ENCODE results near the gene HEXB. TPM values are rescaled to one million over a fixed set of nuclear protein-coding genes. Genes with fewer than 3 reads are reported as not detected.

The HEXB gene
- total and polyA plus RNA-seq, 2 of the 13 experiments (the other 11 are each of a cell fraction or from before 2014, with no cell fraction given): 100 to 104 TPM

DNA sequence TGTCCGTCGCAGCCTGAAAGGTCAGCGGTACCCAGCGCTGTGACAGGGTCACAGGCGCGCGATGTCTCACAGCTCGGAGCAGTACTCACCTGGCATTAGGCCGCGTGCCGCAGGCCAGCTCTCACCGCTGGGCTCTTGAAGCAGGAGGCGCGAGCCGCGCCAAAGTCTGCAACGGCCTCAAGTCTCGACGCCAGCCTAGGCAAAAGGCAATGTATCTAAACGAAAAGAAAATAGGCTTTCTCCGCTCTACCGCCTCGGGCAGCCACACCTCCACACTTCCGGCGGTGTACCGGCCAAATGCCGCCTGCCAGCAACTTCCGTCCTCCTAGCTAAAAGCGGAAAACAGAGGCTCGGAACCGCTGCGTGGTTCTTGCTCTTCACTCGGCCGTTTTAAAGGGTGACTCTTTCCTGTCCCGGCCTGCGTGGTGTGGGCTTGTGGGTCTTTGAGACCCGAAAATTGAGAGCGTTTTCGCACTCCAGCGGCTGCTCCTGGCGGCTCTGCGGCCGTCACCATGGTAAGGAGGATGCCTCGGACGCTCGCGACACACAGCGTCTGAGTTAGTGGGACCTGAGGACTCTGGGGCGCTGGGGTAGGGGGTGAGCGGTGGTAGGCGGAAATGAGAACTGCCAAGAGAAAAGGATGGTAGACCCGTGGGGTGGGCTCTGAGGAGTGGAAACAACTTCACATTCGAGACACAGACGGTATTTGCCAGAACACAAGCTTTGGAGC is 82.0 kb downstream of the HEXB start, which contains the start of the genes GFM2 and NSA2 (continued):
- TF ChIP-seq, protein P1, sequence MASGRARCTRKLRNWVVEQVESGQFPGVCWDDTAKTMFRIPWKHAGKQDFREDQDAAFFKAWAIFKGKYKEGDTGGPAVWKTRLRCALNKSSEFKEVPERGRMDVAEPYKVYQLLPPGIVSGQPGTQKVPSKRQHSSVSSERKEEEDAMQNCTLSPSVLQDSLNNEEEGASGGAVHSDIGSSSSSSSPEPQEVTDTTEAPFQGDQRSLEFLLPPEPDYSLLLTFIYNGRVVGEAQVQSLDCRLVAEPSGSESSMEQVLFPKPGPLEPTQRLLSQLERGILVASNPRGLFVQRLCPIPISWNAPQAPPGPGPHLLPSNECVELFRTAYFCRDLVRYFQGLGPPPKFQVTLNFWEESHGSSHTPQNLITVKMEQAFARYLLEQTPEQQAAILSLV (CRISPR knock-in tag; IDR thresholded peaks at IDR 0.05; ENCODE audit: borderline replicate concordance): peak; percentile 96
- TF ChIP-seq, protein P2, sequence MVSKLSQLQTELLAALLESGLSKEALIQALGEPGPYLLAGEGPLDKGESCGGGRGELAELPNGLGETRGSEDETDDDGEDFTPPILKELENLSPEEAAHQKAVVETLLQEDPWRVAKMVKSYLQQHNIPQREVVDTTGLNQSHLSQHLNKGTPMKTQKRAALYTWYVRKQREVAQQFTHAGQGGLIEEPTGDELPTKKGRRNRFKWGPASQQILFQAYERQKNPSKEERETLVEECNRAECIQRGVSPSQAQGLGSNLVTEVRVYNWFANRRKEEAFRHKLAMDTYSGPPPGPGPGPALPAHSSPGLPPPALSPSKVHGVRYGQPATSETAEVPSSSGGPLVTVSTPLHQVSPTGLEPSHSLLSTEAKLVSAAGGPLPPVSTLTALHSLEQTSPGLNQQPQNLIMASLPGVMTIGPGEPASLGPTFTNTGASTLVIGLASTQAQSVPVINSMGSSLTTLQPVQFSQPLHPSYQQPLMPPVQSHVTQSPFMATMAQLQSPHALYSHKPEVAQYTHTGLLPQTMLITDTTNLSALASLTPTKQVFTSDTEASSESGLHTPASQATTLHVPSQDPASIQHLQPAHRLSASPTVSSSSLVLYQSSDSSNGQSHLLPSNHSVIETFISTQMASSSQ (IDR thresholded peaks at IDR 0.05; ENCODE audit: low read depth): peak; percentile 49; the same call in 1 of the 2 replicates
- TF ChIP-seq, protein P2 (CRISPR knock-in tag; IDR thresholded peaks at IDR 0.05; ENCODE audit: borderline replicate concordance): peak; percentile 65; the same call in 1 of the 2 replicates
- TF ChIP-seq, protein P3, sequence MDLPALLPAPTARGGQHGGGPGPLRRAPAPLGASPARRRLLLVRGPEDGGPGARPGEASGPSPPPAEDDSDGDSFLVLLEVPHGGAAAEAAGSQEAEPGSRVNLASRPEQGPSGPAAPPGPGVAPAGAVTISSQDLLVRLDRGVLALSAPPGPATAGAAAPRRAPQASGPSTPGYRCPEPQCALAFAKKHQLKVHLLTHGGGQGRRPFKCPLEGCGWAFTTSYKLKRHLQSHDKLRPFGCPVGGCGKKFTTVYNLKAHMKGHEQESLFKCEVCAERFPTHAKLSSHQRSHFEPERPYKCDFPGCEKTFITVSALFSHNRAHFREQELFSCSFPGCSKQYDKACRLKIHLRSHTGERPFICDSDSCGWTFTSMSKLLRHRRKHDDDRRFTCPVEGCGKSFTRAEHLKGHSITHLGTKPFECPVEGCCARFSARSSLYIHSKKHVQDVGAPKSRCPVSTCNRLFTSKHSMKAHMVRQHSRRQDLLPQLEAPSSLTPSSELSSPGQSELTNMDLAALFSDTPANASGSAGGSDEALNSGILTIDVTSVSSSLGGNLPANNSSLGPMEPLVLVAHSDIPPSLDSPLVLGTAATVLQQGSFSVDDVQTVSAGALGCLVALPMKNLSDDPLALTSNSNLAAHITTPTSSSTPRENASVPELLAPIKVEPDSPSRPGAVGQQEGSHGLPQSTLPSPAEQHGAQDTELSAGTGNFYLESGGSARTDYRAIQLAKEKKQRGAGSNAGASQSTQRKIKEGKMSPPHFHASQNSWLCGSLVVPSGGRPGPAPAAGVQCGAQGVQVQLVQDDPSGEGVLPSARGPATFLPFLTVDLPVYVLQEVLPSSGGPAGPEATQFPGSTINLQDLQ (CRISPR knock-in tag; IDR thresholded peaks at IDR 0.05): 0 out of 2 replicates have a peak, but pooled peaks have one; percentile 16
- peak; percentile 46 for TF ChIP-seq ZNF781 (CRISPR knock-in tag; IDR thresholded peaks at IDR 0.05; ENCODE audit: borderline replicate concordance, not compliant biosample characterization)
- TF ChIP-seq ZNF20 (CRISPR knock-in tag; IDR thresholded peaks at IDR 0.05): 0 out of 2 replicates have a peak, but pooled peaks have one; percentile 69
- no peak; the same call in 1 of the 2 replicates for TF ChIP-seq ZNF674 (CRISPR knock-in tag; IDR thresholded peaks at IDR 0.05; ENCODE audit: low read depth)
- peak; percentile 80 for TF ChIP-seq ZNF772 (CRISPR knock-in tag; IDR thresholded peaks at IDR 0.05)
- TF ChIP-seq, protein P4, sequence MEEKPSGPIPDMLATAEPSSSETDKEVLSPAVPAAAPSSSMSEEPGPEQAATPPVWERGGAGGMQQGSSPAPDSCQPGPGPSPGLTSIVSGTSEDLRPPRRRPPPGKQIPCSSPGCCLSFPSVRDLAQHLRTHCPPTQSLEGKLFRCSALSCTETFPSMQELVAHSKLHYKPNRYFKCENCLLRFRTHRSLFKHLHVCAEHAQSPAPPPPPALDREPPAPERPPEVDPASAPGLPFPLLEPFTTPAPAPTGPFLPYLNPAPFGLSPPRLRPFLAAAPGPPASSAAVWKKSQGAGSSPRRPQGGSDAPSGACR (CRISPR knock-in tag; IDR thresholded peaks at IDR 0.05): 0 out of 2 replicates have a peak, but pooled peaks have one; percentile 67
- peak; percentile 91 for TF ChIP-seq CCDC6 (CRISPR knock-in tag; IDR thresholded peaks at IDR 0.05)
- TF ChIP-seq ZNF607 (CRISPR knock-in tag; IDR thresholded peaks at IDR 0.05; ENCODE audit: borderline replicate concordance): 0 out of 2 replicates have a peak, but pooled peaks have one; percentile 72
- TF ChIP-seq NCOA5 (CRISPR knock-in tag; IDR thresholded peaks at IDR 0.05): no peak
- TF ChIP-seq HOXA3 (CRISPR knock-in tag; IDR thresholded peaks at IDR 0.05): peak; percentile 89
- TF ChIP-seq HOXA5 (CRISPR knock-in tag; IDR thresholded peaks at IDR 0.05): peak; percentile 89
- TF ChIP-seq MYNN (CRISPR knock-in tag; IDR thresholded peaks at IDR 0.05; ENCODE audit: low read depth): no peak
- TF ChIP-seq, protein P5, sequence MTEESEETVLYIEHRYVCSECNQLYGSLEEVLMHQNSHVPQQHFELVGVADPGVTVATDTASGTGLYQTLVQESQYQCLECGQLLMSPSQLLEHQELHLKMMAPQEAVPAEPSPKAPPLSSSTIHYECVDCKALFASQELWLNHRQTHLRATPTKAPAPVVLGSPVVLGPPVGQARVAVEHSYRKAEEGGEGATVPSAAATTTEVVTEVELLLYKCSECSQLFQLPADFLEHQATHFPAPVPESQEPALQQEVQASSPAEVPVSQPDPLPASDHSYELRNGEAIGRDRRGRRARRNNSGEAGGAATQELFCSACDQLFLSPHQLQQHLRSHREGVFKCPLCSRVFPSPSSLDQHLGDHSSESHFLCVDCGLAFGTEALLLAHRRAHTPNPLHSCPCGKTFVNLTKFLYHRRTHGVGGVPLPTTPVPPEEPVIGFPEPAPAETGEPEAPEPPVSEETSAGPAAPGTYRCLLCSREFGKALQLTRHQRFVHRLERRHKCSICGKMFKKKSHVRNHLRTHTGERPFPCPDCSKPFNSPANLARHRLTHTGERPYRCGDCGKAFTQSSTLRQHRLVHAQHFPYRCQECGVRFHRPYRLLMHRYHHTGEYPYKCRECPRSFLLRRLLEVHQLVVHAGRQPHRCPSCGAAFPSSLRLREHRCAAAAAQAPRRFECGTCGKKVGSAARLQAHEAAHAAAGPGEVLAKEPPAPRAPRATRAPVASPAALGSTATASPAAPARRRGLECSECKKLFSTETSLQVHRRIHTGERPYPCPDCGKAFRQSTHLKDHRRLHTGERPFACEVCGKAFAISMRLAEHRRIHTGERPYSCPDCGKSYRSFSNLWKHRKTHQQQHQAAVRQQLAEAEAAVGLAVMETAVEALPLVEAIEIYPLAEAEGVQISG (CRISPR knock-in tag; IDR thresholded peaks at IDR 0.05): peak; percentile 95
- peak; percentile 81 for TF ChIP-seq PHF21A (CRISPR knock-in tag; IDR thresholded peaks at IDR 0.05)

Data from HepG2 (cell line).